H1 (cell line): ENCODE data around the gene OR11H7.

ENCODE experiments used
- EP300 ChIP-seq, 2 experiments: IDR thresholded peaks; 1 replicate in 1 of 2; 2 replicates in 1 of 2; pipeline ENCODE4 v1.6.1; 2011 to 2012; ENCODE audit warnings: low read depth in 2 of 2, low read length in 2 of 2, mild to moderate bottlenecking in 2 of 2, borderline replicate concordance in 1 of 2, inconsistent platforms in 1 of 2, moderate library complexity in 1 of 2
- NRF1 ChIP-seq: IDR thresholded peaks from 2 replicates; pipeline ENCODE4 v1.6.1; 2011; ENCODE audit warnings: mild to moderate bottlenecking, low read depth, low read length, improper control_type of control experiment
- POLR2AphosphoS5 ChIP-seq: IDR thresholded peaks from 2 replicates; pipeline ENCODE4 v1.6.1; 2011; ENCODE audit warnings: low read depth, low read length
- SUZ12 ChIP-seq: fragments of 200-600 bp; sonication (generic); IDR thresholded peaks from 2 replicates; pipeline ENCODE4 v1.6.1; 2012; ENCODE audit warnings: mild to moderate bottlenecking, inconsistent platforms, low read length, moderate library complexity, mixed read lengths
- YY1 ChIP-seq: IDR thresholded peaks from 2 replicates; pipeline ENCODE4 v1.6.1; 2011; ENCODE audit warnings: low read depth, mild to moderate bottlenecking, low read length
- TF ChIP-seq, protein P1 (sequence below), 3 experiments: IDR thresholded peaks; 1 replicate in 2 of 3; 2 replicates in 1 of 3; pipeline versions ENCODE4 v1.5.1 to v1.6.1; 2011; ENCODE audit warnings: low read length in 3 of 3, mild to moderate bottlenecking in 3 of 3, inconsistent platforms in 2 of 3, low read depth in 1 of 3, moderate library complexity in 1 of 3; ENCODE audit not compliant: insufficient read depth in 1 of 3; ENCODE audit errors: control extremely low read depth in 1 of 3

DNA sequence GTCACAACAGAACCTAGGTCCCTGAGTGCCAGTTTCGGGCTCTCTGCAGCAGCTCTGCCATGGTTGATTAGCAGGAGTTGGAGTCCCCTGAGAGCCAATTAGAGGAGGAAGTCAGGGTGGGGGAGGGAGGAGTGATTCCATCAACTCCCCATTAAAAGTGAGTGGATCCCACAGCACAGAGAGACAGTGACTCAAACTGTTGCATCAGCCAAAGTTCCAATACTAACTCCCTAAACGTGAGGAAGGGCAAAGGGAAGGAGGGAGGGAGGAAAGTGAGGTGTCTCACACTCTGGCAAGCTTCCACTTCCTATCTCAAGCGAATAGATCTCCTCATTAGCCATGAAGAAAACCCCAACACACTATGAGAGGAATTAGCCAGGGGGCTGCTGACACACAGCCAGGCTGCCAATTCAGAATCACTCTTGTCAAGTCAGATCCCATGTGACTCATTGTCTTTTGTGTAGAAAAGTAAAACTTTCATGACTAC is 33.9 kb downstream of the OR11H7 start:
- no peak for TF ChIP-seq SUZ12
- TF ChIP-seq, protein P1, sequence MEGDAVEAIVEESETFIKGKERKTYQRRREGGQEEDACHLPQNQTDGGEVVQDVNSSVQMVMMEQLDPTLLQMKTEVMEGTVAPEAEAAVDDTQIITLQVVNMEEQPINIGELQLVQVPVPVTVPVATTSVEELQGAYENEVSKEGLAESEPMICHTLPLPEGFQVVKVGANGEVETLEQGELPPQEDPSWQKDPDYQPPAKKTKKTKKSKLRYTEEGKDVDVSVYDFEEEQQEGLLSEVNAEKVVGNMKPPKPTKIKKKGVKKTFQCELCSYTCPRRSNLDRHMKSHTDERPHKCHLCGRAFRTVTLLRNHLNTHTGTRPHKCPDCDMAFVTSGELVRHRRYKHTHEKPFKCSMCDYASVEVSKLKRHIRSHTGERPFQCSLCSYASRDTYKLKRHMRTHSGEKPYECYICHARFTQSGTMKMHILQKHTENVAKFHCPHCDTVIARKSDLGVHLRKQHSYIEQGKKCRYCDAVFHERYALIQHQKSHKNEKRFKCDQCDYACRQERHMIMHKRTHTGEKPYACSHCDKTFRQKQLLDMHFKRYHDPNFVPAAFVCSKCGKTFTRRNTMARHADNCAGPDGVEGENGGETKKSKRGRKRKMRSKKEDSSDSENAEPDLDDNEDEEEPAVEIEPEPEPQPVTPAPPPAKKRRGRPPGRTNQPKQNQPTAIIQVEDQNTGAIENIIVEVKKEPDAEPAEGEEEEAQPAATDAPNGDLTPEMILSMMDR (IDR thresholded peaks at IDR 0.05; ENCODE audit: control extremely low read depth in 1 of 3, insufficient read depth in 1 of 3, low read depth in 1 of 3, low read length in 3 of 3) = no peak
- TF ChIP-seq POLR2AphosphoS5 = no peak
- no peak for TF ChIP-seq NRF1
- TF ChIP-seq YY1 = no peak
- TF ChIP-seq EP300 (IDR thresholded peaks at IDR 0.05; ENCODE audit: borderline replicate concordance in 1 of 2, low read depth in 2 of 2, low read length in 2 of 2) = no peak
